ACC112 (cell line): Measurements from ENCODE around the gene KCNJ8.
"Not testable (repeated sequence)": the region's sequence is repeated elsewhere in the genome, so short reads cannot be mapped to it uniquely, and the experiment has no call there.

ENCODE experiments used
- H2AFZ ChIP-seq: fragments of 200-600 bp; sonication (generic); one replicate; pipeline ENCODE4 v1.6.0; 2017; ENCODE audit warnings: antibody characterized with exemption, low read length; ENCODE audit not compliant: unreplicated experiment
- H3K27ac ChIP-seq: fragments of 200-600 bp; sonication (generic); 2 replicates; pipeline ENCODE4 v1.5.1; 2014; ENCODE audit warnings: low read depth, mild to moderate bottlenecking, antibody characterized with exemption, low read length, moderate library complexity
- H3K27me3 ChIP-seq: fragments of 200-600 bp; sonication (generic); 2 replicates; pipeline ENCODE4 v1.6.1; 2014; ENCODE audit warnings: mild to moderate bottlenecking, antibody characterized with exemption, low read length, moderate library complexity, mixed read lengths; ENCODE audit not compliant: insufficient read depth
- H3K36me3 ChIP-seq: fragments of 200-600 bp; sonication (generic); 2 replicates; pipeline ENCODE4 v1.6.1; 2016; ENCODE audit warnings: mild to moderate bottlenecking, antibody characterized with exemption, low read length, moderate library complexity, mixed read lengths; ENCODE audit not compliant: insufficient read depth
- H3K4me1 ChIP-seq: fragments of 200-600 bp; sonication (generic); one replicate; pipeline ENCODE4 v1.6.1; 2016; ENCODE audit warnings: low read length, mixed read lengths; ENCODE audit not compliant: insufficient read depth, unreplicated experiment, control insufficient read depth
- H3K4me3 ChIP-seq: fragments of 200-600 bp; sonication (generic); 2 replicates; pipeline ENCODE4 v1.5.1; 2014; ENCODE audit warnings: mild to moderate bottlenecking, low read depth, low read length
- H3K79me2 ChIP-seq: fragments of 200-600 bp; sonication (generic); one replicate; pipeline ENCODE4 v1.6.0; 2016; ENCODE audit warnings: low read length; ENCODE audit not compliant: control insufficient read depth, unreplicated experiment, insufficient read depth

Gene KCNJ8

DNA sequence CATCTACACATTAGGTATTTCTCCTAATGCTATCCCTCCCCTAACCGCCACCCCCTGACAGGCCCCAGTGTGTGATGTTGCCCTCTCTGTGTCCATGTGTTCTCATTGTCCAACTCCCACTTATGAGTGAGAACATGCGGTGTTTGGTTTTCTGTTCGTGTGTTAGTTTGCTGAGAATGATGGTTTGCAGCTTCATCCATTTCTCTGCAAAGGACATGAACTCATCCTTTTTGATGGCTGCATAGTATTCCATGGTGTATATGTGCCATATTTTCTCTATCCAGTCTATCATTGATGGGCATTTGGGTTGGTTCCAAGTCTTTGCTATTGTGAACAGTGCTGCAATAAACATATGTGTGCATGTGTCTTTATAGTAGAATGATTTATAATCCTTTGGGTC is 8.2 kb upstream of the KCNJ8 start:
- not testable (repeated sequence) for H3K4me1 ChIP-seq, H3K27ac ChIP-seq, H3K36me3 ChIP-seq, H2AFZ ChIP-seq, H3K27me3 ChIP-seq, H3K4me3 ChIP-seq, H3K79me2 ChIP-seq

DNA sequence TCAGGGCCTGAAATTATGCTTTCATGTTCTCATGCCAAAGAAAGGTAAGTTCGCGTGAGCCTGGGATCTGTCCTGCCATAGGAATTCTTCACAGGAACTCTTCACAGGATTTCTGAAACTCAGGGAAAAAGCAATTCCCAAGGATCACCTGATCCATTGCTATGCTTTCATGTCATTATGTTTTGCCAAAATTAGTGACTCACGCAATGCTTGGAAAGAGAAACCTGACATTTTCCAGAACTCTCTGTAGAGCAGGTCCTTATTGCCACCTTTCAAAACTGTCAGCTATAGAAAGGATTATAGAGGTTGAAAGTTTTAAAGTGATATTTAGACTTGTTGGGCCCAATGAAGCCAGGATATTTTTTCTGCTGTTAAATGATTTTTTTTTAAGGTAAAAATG is 6.3 kb upstream of the KCNJ8 start:
- no peak overlapping the region for H2AFZ ChIP-seq
- H3K36me3 ChIP-seq = no peaks in the 10 kb centered on the region
- H3K27ac ChIP-seq = no peak overlapping the region
- no peaks in the 10 kb centered on the region for H3K79me2 ChIP-seq
- no peaks in the 10 kb centered on the region for H3K27me3 ChIP-seq
- H3K4me3 ChIP-seq = no peak overlapping the region
- H3K4me1 ChIP-seq = no peaks in the 10 kb centered on the region

DNA sequence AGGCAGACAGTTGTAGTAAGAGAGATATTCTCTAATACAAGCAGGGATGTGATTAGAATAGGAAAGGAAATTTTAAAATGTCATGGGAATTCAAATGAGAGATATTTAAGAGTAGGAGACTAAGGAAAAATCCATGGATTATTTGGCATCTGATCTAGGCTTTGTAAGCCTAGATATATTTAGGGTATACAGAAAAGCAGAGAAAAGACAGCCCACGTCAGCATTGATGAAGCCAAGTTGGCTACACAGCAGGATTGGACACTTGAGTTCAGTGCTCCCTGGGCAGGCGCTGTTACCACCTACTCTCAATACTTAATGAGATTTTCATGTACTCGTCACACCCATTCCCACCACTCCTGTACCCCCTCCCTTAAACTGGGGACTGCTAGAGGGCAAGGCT is 1.7 kb upstream of the KCNJ8 start:
- Histone ChIP-seq H3K79me2 (no peaks in the 10 kb centered on the region), H3K4me3 (no peak overlapping the region), H3K27ac (no peak overlapping the region), H3K4me1 (peaks cover 21% of the 10 kb centered on the region), H3K27me3 (no peaks in the 10 kb centered on the region), H3K36me3 (no peaks in the 10 kb centered on the region), H2AFZ (no peak overlapping the region)

DNA sequence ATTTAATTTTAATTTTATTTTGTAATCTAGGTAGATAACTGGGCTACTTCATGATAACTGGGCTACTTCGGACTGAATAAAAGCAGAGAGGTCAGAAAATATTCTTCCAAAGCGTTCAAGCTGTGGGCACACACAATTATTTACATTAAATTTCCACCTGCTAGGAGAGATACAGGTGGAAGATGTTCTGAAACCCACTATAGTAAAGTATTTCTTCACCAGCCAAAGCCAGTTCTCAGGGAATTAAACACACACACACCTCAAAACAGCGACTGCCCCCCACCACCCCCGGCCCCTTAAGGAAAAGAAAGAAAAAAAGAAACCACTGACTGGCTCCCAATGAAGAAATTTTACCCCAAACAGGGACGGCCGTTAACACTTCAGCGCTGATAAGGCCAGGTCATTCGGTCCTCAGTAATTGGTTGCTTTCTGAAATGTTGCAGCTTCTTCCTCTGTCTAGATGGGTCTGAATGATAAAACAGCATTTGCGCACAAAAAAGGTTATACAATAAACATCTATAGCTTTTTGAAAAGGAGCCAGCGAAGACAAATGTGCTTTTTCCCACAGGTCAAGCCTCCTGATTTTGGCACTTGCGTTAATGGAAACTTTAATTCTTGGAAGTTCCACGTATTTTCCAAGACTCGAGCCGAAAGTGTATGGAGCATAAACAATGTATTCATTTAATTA is 771 bp upstream of the KCNJ8 start:
- H3K79me2 ChIP-seq = no peaks in the 10 kb centered on the region
- peak overlapping the region; percentile 60 for H2AFZ ChIP-seq
- peaks cover 28% of the 10 kb centered on the region for H3K4me1 ChIP-seq
- H3K27me3 ChIP-seq = no peaks in the 10 kb centered on the region
- H3K4me3 ChIP-seq = peak overlapping the region; percentile 80
- H3K36me3 ChIP-seq = no peaks in the 10 kb centered on the region
- no peak overlapping the region for H3K27ac ChIP-seq

DNA sequence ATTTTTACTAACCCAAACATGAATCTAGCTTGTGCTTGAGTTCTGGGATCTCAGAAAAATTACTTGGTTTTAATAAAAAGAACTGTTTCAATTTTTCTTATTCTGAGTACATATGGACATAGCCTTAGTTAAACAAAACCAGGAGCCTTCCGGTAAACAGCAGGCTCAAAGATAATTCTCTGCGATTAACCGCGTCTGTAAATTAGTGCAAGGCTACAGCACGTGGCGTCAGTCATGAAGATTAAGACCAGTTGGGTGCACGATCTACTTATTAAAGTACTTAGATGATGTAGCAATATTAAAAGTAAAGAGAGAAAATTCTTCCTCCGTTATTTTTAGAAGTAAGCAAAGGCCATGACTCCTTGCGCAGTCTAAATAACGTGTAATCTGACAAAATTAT is 700 bp downstream of the KCNJ8 start:
- Histone ChIP-seq H3K27ac (peak overlapping the region; percentile 2; the same call in 1 of the 2 replicates), H3K4me3 (peak overlapping the region; percentile 80), H3K79me2 (no peaks in the 10 kb centered on the region), H3K36me3 (no peaks in the 10 kb centered on the region), H3K27me3 (no peaks in the 10 kb centered on the region), H2AFZ (peak overlapping the region; percentile 87), H3K4me1 (peaks cover 28% of the 10 kb centered on the region)

DNA sequence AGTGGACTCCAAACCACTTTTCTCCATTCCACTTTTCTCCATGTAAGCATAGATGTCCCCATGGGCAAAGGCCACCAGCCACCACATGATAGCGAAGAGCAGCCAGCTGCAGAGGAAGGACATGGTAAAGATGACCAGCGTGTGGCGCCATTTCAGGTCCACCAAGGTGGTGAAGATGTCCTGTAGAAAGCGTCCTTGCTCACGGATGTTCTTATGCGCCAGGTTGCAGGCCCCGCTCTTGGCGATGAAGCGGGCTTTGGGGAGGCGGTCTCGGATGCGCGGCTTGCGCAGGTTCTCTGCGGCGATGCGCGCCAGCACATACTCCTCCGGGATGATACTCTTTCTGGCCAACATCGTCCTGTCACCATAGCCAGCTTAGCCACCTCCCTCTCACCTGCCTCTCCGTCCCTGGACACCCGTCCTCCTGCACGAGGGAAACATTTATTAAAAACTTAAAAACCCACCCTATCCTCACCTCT is 1.2 kb downstream of the KCNJ8 start:
- no peaks in the 10 kb centered on the region for H3K36me3 ChIP-seq
- no peaks in the 10 kb centered on the region for H3K79me2 ChIP-seq
- H3K4me1 ChIP-seq = peaks cover 28% of the 10 kb centered on the region
- H3K4me3 ChIP-seq = peak overlapping the region; percentile 80
- peak overlapping the region; percentile 87 for H2AFZ ChIP-seq
- no peaks in the 10 kb centered on the region for H3K27me3 ChIP-seq
- H3K27ac ChIP-seq = peak overlapping the region; percentile 72; the same call in 1 of the 2 replicates

DNA sequence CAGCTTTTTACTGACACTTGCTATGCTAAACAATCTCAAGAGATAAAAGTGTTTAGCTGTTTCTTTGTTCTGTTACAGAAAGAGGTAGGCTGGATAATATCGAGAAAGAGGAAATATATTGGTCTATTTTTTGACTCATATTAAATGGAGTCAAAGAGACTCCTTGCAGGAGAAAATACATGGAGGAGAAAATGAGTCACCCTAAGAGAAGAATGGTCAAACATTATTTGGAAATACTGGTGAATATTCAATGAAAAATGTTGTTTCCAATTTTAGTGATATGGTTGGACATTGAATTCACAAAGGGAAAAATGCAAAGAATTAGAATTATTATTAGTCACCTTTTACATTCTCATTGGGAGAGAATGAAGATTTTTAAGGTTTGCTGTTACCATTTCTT is 3.2 kb downstream of the KCNJ8 start:
- H3K4me1 ChIP-seq = peaks cover 28% of the 10 kb centered on the region
- no peaks in the 10 kb centered on the region; the same call in 1 of the 2 replicates for H3K36me3 ChIP-seq
- peak overlapping the region; percentile 46; the same call in 1 of the 2 replicates for H3K4me3 ChIP-seq
- H3K27ac ChIP-seq = peak overlapping the region; percentile 72
- peak overlapping the region; percentile 88 for H2AFZ ChIP-seq
- H3K79me2 ChIP-seq = no peaks in the 10 kb centered on the region
- no peaks in the 10 kb centered on the region for H3K27me3 ChIP-seq

DNA sequence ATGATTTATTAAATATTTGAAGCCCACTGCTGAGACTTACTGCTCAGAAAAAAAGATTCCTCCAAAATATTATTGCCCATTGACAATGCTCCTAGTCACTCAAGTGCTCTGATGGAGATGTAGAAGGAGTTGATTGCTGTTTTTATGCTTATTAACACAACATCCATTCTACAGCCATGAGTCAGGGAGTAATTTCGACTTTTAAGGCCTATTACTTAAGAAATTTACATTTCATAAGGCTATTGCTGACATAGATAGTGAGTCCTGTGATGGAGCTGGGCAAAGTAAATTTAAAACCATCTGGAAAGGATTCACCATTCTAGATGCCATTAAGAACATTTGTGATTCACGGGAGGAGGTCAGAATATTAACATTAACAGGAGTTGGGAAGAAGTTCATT is 5.2 kb downstream of the KCNJ8 start:
- H3K4me3 ChIP-seq = no peak overlapping the region
- no peak overlapping the region for H2AFZ ChIP-seq
- no peak overlapping the region for H3K27ac ChIP-seq
- no peaks in the 10 kb centered on the region for H3K27me3 ChIP-seq
- peaks cover 28% of the 10 kb centered on the region for H3K4me1 ChIP-seq
- H3K36me3 ChIP-seq = peaks cover 6% of the 10 kb centered on the region; the same call in 1 of the 2 replicates
- no peaks in the 10 kb centered on the region for H3K79me2 ChIP-seq

DNA sequence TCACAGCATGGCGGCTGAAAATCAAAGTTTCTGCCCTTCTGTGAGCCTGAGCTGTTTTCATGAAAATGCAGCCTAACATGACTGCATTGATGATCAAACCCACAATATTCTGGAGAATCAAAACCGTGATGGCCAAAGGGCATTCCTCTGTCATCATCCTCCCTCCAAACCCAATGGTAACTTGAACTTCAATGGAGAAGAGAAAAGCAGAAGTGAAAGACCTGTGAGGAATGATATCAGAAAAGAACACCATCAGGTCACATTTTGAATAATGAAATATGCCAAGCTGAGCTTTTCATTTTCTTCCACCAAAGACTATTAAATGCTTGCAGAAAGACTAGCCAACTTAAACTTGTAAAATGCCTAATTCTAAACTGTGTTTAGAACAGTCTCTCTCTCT is 8.1 kb downstream of the KCNJ8 start:
- Histone ChIP-seq H3K79me2 (no peaks in the 10 kb centered on the region), H3K36me3 (peaks cover 6% of the 10 kb centered on the region; the same call in 1 of the 2 replicates)

DNA sequence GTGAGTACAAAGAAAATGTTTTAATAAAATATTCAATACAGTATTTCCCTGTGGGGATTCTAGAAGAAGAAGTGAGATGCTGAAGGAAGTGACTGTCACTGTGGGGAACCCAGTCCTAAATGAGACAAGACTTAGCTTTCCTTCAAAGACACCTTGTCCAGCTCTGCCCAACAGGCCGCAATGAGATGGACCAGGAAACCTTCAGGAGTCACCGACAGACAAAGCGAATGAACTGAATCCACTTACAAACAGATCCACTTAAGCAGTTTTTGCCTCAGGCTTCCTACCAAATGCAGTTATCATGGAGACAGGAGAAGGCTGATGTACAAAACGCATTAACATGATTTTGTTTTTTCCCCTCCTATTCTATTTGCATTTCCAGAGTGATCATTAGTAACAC is 9.6 kb downstream of the KCNJ8 start:
- no peak overlapping the region for H3K4me3 ChIP-seq

More for the DNA sequence above, 8.1 kb downstream of the KCNJ8 start:
- H3K27ac ChIP-seq = no peak overlapping the region
- no peak overlapping the region for H2AFZ ChIP-seq
- H3K27me3 ChIP-seq = no peaks in the 10 kb centered on the region
- H3K4me3 ChIP-seq = no peak overlapping the region
- peaks cover 9% of the 10 kb centered on the region for H3K4me1 ChIP-seq

DNA sequence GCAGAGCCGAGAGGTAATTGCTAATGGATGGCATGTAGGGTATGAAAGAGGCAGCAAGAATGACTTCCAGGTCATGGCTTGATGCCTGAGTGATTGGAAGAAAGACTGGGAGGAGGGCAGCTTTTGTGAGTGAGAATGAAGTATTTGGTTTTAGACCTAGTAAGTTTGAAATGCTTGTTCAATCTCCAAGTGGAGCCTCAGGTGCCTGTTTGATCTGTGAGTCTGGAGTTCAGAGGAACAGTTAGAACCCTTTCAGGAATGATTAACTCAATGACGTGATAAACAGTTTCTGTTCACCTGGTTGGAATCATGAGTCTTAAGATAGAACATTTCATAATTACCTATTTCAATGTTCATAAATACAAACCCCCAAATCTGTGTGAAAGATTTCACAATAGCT is 10.4 kb downstream of the KCNJ8 start:
- Histone ChIP-seq H3K27ac (no peak overlapping the region), H3K4me1 (no peaks in the 10 kb centered on the region), H3K36me3 (peaks cover 6% of the 10 kb centered on the region; the same call in 1 of the 2 replicates), H3K4me3 (no peak overlapping the region), H3K27me3 (no peaks in the 10 kb centered on the region), H2AFZ (no peak overlapping the region), H3K79me2 (no peaks in the 10 kb centered on the region)

More for the DNA sequence above, 9.6 kb downstream of the KCNJ8 start:
- Histone ChIP-seq H3K36me3 (peaks cover 6% of the 10 kb centered on the region; the same call in 1 of the 2 replicates), H3K4me1 (no peaks in the 10 kb centered on the region), H3K79me2 (no peaks in the 10 kb centered on the region), H3K27me3 (no peaks in the 10 kb centered on the region), H2AFZ (no peak overlapping the region), H3K27ac (no peak overlapping the region)
